HG02885 (cell line): ENCODE data around the gene MASP1.

Experiments used
- ATAC-seq: cut with Tn5 transposase; IDR thresholded peaks from one replicate; pipeline ENCODE4 v1.9.1; 2021; ENCODE audit warnings: mild to moderate bottlenecking; ENCODE audit not compliant: unreplicated experiment, poor library complexity

The MASP1 gene

DNA sequence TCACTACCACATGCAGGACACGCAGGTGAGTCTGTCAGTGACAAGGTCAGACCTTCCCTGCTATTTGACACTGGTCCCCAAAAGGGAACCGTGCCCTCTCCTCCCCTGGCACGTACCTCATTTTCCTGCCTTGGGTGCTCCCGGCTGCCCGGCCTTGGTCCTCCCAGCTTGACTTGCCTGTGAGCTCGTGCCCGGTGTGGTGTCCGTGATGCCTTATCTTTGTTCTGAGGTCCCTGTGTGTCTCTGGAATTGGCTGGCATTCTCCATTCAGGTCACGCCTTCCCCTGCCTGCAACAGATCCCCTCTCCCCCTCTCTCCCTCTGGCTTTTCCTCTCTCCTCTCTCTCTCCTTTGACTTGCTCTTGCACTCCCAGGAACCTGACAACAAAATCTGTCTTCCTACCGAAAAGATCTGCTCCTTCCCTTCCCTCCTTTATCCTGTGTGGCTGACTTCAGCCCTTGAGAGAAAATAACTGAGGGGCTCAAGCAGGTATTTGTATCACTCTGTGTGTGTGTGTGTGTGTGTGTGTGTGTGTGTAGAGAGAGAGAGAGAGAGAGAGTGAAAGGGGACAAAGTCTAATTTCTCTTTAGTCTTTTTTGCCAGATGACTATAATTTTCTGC is at the start of gene MASP1:
TSS of gene MASP1 (minus strand) at position 226 of the 621 bp plus-strand sequence. CDS start at position 121, 105 bp downstream.
- ATAC-seq = no peak

- no peak for ATAC-seq
Observed at GRCh38 chr3:187340578-187340977, 49.0 kb upstream of the MASP1 start.

DNA sequence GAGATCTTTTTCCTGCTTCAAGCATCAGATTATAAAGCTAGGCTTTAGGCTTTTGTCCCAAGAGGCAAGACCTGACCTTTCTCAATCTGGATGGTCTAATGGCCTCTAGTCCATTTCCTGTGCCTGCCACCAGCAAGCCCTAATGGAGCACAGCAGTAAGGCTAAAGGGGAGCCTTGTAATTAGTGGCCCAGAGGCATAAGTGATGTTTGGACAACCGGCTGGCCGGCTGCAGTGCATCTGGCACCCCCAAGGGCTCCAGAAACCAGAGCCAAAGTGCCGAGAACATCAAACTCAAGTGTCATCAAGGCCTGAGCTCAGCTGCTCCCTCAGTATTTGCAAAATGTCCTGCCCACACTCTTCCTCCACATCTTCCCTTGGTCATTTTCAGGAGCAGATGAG is 44.8 kb upstream of the MASP1 start:
- no peak for ATAC-seq

GRCh38 chr3:187334904-187335303 is 43.4 kb upstream of the MASP1 start:
- ATAC-seq = no peak

DNA sequence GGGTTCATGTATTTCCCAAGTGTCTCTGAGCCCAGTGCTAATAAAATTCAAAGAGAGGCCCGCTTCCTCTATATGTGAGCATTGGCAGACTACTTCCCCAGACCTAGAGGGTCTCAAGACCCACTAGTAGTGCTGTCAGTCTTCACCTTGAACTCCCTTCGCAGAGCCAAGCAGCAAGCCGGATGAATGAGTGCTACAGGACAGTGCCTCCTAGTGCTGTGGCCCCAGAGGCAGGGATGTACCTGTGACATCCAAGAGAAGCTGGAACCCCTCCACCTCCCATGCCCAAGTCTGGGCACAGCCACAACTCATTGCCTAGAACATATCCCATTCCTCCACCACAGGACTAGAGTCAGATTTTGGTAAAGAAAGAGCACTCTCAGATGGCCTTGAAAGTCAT is 37.2 kb upstream of the MASP1 start:
- no peak for ATAC-seq

DNA sequence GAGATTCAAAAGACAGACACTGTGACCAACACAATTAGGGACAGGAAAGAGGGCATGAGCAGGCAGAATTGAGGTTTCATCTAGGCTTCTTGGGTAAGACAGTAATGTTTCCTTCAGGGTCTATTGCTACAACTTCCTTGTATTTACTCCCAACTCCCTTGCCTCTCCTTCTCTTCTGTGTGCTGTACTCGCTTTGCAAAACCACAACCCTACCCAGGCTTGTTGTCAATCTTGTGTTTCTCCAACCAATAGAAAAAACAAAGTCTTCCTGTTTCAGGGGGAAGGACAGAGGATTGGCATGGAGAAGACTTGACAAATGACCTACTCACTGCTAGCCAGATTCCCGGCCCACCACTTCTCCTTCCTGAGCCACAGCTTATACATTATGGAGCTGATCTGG is 36.3 kb upstream of the MASP1 start:
- ATAC-seq = no peak

DNA sequence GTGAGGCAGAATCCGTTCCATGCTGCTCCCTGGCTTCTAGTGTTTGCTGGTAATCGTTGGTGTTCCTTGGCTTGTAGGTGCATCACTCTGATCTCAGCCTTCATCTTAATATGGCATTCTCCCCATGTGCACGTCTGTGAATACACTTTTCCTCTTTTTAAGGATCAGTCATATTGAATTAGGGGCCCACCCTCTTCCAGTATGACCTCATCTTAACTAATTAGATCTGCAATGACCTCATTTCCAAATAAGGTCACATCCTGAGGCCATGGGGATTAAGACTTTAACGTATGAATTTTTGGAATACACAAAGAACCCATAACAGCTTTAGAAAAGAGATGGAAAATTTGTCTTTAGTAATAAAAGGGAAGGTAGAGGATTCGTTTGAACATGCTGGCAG is 34.1 kb upstream of the MASP1 start:
- ATAC-seq = no peak

GRCh38 chr3:187323091-187323490 is 31.6 kb upstream of the MASP1 start:
- no peak for ATAC-seq

- ATAC-seq = no peak
Observed at GRCh38 chr3:187322291-187322690, 30.8 kb upstream of the MASP1 start.

DNA sequence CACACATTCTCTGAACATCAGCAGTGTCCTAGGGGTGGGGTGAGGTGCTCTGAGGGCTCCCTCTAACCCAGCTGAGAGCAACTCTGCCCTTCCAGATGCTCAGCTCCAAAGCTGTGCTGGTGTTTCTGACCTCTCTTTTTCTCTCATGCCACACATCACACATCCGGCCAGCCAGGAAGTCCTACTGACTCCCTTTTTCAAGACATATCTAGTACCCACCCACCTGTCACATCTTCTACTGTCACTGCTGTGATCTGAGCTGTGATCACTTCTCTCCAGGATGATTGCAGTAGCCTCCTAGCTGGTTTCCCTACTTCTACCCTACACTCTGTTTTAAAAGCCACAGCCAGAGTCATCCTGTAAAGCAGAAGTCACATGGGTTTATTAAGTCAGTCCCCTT is 30.2 kb upstream of the MASP1 start:
- ATAC-seq = no peak

GRCh38 chr3:187319699-187320302 is 28.3 kb upstream of the MASP1 start:
- ATAC-seq = peak; percentile 78

- no peak for ATAC-seq
Observed at GRCh38 chr3:187318819-187319616, 27.5 kb upstream of the MASP1 start.

GRCh38 chr3:187315872-187316271 is 24.3 kb upstream of the MASP1 start:
- ATAC-seq = no peak

DNA sequence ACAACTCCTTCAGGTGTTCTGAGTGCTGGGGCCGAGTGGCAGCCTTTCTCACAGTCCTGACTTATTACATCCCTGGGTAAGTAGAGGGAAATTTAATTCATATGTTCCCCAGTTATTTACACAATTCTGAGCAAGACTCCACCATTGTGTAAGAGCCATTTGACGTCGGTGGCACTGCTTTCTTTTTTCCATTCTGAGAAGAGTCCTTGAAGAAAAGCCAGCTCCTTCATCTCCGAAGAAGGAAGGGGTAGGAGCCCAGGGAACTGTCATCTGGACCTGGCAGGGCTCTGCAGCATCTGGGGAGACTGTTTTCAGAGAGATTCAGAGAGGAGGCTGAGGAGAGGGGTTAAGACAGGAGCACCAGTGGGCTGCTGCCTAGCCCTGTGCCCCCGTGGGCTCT is 22.6 kb upstream of the MASP1 start:
- ATAC-seq = no peak

DNA sequence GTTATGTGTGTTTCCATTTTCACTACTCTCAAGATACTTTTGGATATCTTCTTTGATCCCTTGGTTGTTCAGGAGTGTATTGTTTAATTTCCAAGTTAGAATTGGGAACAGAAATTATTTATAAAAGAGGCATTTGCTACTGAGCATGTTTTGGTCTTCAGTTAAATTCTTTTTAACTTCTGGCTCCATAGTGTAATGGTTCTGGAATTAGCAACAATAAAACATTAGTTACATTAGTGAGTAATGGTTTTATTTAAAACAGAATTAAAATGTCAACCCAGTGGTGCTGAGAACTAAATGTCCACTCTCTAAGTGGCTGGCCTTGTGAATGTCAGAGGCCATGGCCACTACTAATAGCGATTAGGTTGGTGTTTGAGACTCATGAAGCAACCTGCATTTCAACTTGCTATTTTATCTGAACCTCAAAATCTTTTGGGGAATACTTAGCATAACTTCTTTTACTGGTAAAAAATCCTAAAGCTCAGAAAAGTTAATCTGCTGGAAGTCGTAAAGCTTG is 19.5 kb upstream of the MASP1 start:
- no peak for ATAC-seq

DNA sequence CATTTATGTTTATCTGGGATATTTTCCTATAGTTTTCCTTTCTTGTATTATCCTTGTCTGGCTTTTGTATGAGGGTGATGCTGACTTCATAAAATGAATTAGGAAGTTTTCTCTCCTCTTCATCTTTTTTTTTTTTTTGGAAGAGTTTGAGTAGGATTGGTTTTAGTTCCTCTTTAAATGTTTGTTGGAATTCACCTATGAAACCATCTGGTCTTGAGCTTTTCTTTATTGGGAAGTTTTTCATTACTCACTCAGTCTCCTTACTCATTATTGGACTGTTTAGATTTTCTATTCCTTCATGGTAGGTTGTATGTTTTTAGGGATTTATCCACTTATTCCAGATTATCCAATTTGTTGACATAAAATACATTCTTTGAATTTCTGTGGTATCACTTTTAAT is 18.7 kb upstream of the MASP1 start:
- no peak for ATAC-seq

DNA sequence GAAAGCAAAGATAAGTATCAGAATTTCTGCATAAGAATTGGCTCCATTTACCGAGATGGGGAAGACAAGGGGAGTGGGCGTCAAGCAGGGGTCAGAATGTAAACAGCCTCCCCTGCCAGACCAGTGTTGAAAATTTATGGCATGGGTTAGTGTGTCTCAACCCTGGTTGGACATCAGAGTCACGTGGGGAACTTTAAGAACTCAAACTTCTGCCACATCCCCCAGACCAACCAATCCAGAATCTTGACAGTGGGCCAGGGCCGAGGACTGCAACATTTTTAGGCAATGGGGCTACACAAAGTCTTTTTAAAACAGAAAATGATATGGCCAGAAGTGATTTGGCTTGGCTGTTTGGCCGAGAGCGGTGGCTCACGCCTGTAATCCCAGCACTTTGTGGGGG is 14.3 kb upstream of the MASP1 start:
- no peak for ATAC-seq

DNA sequence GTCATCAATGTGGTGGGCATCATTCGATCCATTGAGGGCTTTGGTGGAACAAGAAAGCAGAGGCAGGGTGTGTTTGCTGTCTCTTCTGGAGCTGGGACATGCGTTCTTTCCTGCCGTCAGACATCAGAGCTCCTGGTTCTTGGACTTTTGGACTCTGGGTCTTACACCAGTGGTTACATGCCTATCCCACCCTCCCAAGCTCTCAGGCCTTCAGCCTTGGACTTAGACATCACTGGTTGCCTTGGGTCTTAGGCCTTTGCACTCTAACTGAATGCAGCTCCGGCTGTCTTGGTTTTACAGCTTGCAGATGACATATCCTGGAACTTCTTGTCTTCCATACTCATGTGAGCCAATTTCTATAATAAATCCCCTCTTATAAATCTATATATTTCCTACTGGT is 8.1 kb upstream of the MASP1 start:
- ATAC-seq = no peak

DNA sequence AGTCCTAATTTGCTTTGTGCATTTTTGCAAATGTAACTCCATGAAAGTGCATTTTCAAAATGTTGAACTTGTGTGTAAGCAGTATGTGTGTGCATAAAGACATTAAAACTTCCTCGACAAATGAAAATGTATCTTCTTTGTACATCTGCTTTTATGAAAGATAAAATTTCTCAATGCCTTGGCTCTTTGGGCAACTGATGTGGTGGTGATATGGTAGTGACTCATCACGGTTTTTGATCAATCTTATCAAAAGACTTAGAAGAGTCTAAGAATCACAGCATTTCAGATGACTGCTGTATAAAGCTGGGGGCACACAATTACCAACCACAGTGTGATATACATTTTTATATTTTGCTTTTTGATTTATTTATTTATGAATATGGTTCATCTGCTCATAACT is 5.4 kb upstream of the MASP1 start:
- ATAC-seq = no peak

- no peak for ATAC-seq
Observed at GRCh38 chr3:187296058-187296457, 4.5 kb upstream of the MASP1 start.

- ATAC-seq = no peak
Observed at GRCh38 chr3:187295316-187296034, 3.9 kb upstream of the MASP1 start.
